HL-60 (cell line): Measurements from ENCODE around the gene SYNGAP1.
A peak's percentile ranks its signal among the peaks of the same experiment; 100 is the strongest.

Experiments
- DNase-seq, 2 experiments: peaks; one replicate each; pipeline ENCODE4 v3.0.0-alpha.2; 2010 to 2020; ENCODE audit warnings: low read depth in 1 of 2, low spot score in 1 of 2
- H3K27ac ChIP-seq: fragments of 250-450 bp; sonication (Bioruptor Pico); replicated peaks from 2 replicates; pipeline ENCODE4 v1.5.1; 2020; ENCODE audit warnings: mild to moderate bottlenecking, moderate library complexity
- H3K27me3 ChIP-seq: fragments of 250-450 bp; sonication (Bioruptor Pico); 2 replicates; pipeline ENCODE4 v1.5.1; 2021; ENCODE audit warnings: mild to moderate bottlenecking, moderate library complexity; ENCODE audit not compliant: insufficient read depth, poor library complexity, severe bottlenecking
- H3K4me3 ChIP-seq: replicated peaks from 2 replicates; pipeline ENCODE4 v1.5.1; 2011; ENCODE audit warnings: mild to moderate bottlenecking, control low read depth, low read length; ENCODE audit not compliant: insufficient read depth
- CTCF ChIP-seq: IDR thresholded peaks from one replicate; pipeline ENCODE4 v1.5.1; 2011; ENCODE audit warnings: low read length, control low read depth, inconsistent platforms; ENCODE audit not compliant: insufficient read depth
- GABPA ChIP-seq: IDR thresholded peaks from 2 replicates; pipeline ENCODE4 v1.6.1; 2012; ENCODE audit warnings: low read depth
- POLR2AphosphoS5 ChIP-seq: IDR thresholded peaks from 2 replicates; pipeline ENCODE4 v1.6.1; 2012; ENCODE audit warnings: low read depth
- REST ChIP-seq: IDR thresholded peaks from 2 replicates; pipeline ENCODE4 v1.6.1; 2012; ENCODE audit warnings: low read depth; ENCODE audit not compliant: insufficient replicate concordance
- SPI1 ChIP-seq: IDR thresholded peaks from 2 replicates; pipeline ENCODE4 v1.6.1; 2012; ENCODE audit warnings: low read depth, mild to moderate bottlenecking, borderline replicate concordance

The SYNGAP1 gene

GRCh38 chr6:33390767-33391277, 29.0 kb upstream of the SYNGAP1 start:
- TF ChIP-seq POLR2AphosphoS5 = no peak
- TF ChIP-seq SPI1 = no peak
- TF ChIP-seq CTCF = no peak
- TF ChIP-seq GABPA = no peak
- no peak for TF ChIP-seq REST
- Histone ChIP-seq H3K4me3 (peak overlapping the region; percentile 20; the same call in 1 of the 2 replicates), H3K27me3 (no peaks in the 10 kb centered on the region), H3K27ac (peak overlapping the region; percentile 41)
- no peak for DNase-seq

- peak; percentile 100 for DNase-seq
- peak within 1 kb of the TSS; percentile 85 for H3K27ac ChIP-seq
- H3K27me3 ChIP-seq = no peaks in the 10 kb centered on the region
- no peak for TF ChIP-seq REST
- peak; percentile 83 for TF ChIP-seq GABPA
- TF ChIP-seq CTCF = peak; percentile 99
- TF ChIP-seq SPI1 = peak; percentile 72; the same call in 1 of the 2 replicates
- peak; percentile 56 for TF ChIP-seq POLR2AphosphoS5
- peak within 1 kb of the TSS; percentile 85 for H3K4me3 ChIP-seq
These were observed 28.5 kb upstream of the SYNGAP1 start, which contains the start of gene KIFC1 for GRCh38 chr6:33391278-33391921. Gene KIFC1 (plus strand): TSS chr6:33391823. CDS start chr6:33391986, 163 bp downstream.

- H3K27me3 ChIP-seq = no peaks in the 10 kb centered on the region
- DNase-seq = no peak
- peak overlapping the region; percentile 85 for H3K4me3 ChIP-seq
- no peak for TF ChIP-seq POLR2AphosphoS5
- TF ChIP-seq GABPA = no peak
- TF ChIP-seq REST = no peak
- no peak for TF ChIP-seq CTCF
- TF ChIP-seq SPI1 = no peak
- peak overlapping the region; percentile 85 for H3K27ac ChIP-seq
These were observed 27.8 kb upstream of the SYNGAP1 start for GRCh38 chr6:33391922-33392594.
